Common myeloid progenitor, CD34-positive (primary cell): ENCODE data around the gene LECT2.

ENCODE experiments used
- CTCF ChIA-PET: fragments of 350-600 bp; sonication (Branson Sonifier 250); formaldehyde crosslinking; loops from one replicate; lab custom pipeline; 2021; ENCODE audit warnings: antibody characterized with exemption; lab: Charles Lee
- POLR2A ChIA-PET: fragments of 350-600 bp; sonication (Branson Sonifier 250); formaldehyde crosslinking; loops from one replicate; lab custom pipeline; 2021; ENCODE audit warnings: antibody characterized with exemption; lab: Charles Lee
- DNase-seq, 3 donors: peaks; one replicate each; pipeline versions ENCODE4 v3.0.0 to v3.0.0-alpha.2; 2013
- H3K27ac ChIP-seq, 2 experiments: 1 replicate in 1 of 2; 2 replicates in 1 of 2; pipeline ENCODE4 v1.7.0; 2013; ENCODE audit warnings: inconsistent platforms in 2 of 2, low read length in 2 of 2, mild to moderate bottlenecking in 2 of 2, low read depth in 1 of 2, moderate library complexity in 1 of 2; ENCODE audit not compliant: severe bottlenecking in 2 of 2, insufficient read depth in 1 of 2, poor library complexity in 1 of 2
- H3K27me3 ChIP-seq, 5 experiments: replicated peaks in 2 of 5; 1 replicate in 3 of 5; 2 replicates in 2 of 5; pipeline versions ENCODE4 v1.6.1 to v1.7.0; 2013; ENCODE audit warnings: low read length in 4 of 5, mild to moderate bottlenecking in 2 of 5, moderate library complexity in 2 of 5, inconsistent platforms in 1 of 5; ENCODE audit not compliant: insufficient read depth in 5 of 5, control insufficient read depth in 4 of 5
- H3K36me3 ChIP-seq, 4 experiments: 1 replicate in 2 of 4; 2 replicates in 2 of 4; pipeline versions ENCODE4 v1.6.1 to v1.7.0; 2013; ENCODE audit warnings: low read length in 3 of 4, control low read depth in 1 of 4, mild to moderate bottlenecking in 1 of 4; ENCODE audit not compliant: control insufficient read depth in 4 of 4, insufficient read depth in 4 of 4
- H3K4me1 ChIP-seq, 4 experiments: 1 replicate in 3 of 4; 2 replicates in 1 of 4; pipeline versions ENCODE4 v1.6.1 to v1.7.1; 2013; ENCODE audit warnings: low read length in 3 of 4, mild to moderate bottlenecking in 3 of 4, control low read depth in 1 of 4, inconsistent platforms in 1 of 4, moderate library complexity in 1 of 4; ENCODE audit not compliant: control insufficient read depth in 4 of 4, insufficient read depth in 4 of 4; ENCODE audit errors: control extremely low read depth in 1 of 4
- H3K4me3 ChIP-seq, 7 experiments: 1 replicate in 4 of 7; 2 replicates in 3 of 7; pipeline versions ENCODE4 v1.5.1 to v1.7.0; 2013; ENCODE audit warnings: mild to moderate bottlenecking in 7 of 7, low read length in 6 of 7, moderate library complexity in 6 of 7, inconsistent platforms in 2 of 7, low read depth in 2 of 7, control low read depth in 1 of 7; ENCODE audit not compliant: insufficient read depth in 4 of 7, control insufficient read depth in 1 of 7; ENCODE audit errors: extremely low read depth in 1 of 7
- H3K9me3 ChIP-seq, 5 experiments: 1 replicate in 4 of 5; 2 replicates in 1 of 5; pipeline versions ENCODE4 v1.6.1 to v1.7.1; 2013; ENCODE audit warnings: low read length in 4 of 5, mild to moderate bottlenecking in 2 of 5, inconsistent platforms in 1 of 5, low read depth in 1 of 5, moderate library complexity in 1 of 5; ENCODE audit not compliant: control insufficient read depth in 4 of 5, insufficient read depth in 2 of 5; ENCODE audit errors: control extremely low read depth in 1 of 5
- WGBS: methylation state at CpG from one replicate; pipeline ENCODE4 v1.1.5; 2013; ENCODE audit not compliant: insufficient coverage; 5-methylcytosine and 5-hydroxymethylcytosine counted together

Gene LECT2

DNA sequence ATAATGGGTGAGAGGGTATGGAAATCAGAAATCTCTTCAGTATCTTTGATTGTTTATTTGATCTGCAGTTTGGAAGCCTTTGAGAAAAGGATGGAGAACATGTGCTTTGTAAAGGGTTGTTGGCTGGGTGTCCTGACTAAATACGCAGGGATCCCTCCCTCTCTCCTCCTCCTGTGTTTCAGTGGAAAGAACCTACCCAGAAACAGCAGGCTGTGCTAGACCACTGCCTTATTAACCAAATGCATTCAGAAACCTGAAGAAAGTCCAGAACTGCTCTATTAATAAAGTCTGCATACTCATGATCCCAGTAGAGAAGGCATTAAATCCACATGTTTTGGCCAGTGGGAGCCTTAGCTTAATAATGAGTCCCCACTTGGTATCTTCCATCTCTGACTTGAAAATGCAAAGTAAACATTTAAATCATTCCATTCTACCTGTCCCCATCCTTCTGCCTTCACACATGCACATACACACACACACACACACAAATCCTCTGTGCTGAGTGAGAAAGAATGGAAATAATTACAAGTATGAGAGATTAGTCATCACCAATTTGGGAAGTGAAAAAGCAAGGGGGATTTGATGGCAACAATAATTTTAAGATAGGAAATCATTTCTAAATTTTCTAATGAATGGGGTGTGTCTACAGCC lies 10.0 kb upstream of the LECT2 start:
- CTCF ChIA-PET = interaction anchor here (1.6 kb wide), 1 partner anchor 12 kb away, joined by 3 read pairs; no protein-coding TSS in a partner anchor
- Histone ChIP-seq H3K27ac (no peak overlapping the region), H3K4me1 (no peaks in the 10 kb centered on the region), H3K27me3 (peaks cover 0 to 4% (median 0%) of the 10 kb centered on the region in 5 experiments), H3K36me3 (no peaks in the 10 kb centered on the region), H3K9me3 (peaks cover 0 to 2% (median 0%) of the 10 kb centered on the region in 5 experiments), H3K4me3 (no peak overlapping the region)
- POLR2A ChIA-PET = no interaction called here
- WGBS = no CpG with 5 or more reads among the region's 1 CpG
- no peak for DNase-seq

DNA sequence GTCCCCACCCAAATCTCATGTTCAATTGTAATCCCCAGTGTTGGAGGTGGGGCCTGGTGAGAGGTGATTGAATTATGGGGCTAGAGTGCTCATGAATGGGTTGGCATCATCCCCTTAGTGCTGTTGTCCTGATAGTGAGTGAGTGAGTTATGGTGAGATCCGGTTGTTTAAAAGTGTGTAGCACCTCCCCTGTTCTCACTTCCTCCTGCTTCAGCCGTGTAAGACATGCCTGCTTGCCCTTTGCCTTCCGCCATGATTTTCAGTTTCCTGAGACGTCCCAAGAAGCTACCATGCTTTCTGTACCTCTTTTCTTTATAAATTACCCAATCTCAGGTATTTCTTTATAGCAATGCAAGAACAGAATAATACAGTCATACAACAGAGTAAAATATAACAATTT lies 742 bp upstream of the LECT2 start:
- ChIA-PET CTCF (interaction anchor here (0.8 to 1.1 kb wide), 2 partner anchors 67 to 256 kb away, joined by 3 read pairs; no protein-coding TSS in a partner anchor), POLR2A (no interaction called here)
- 84% methylated on average over 2 of the region's 4 CpGs for WGBS
- Histone ChIP-seq H3K4me1 (peaks cover 0 to 2% (median 2%) of the 10 kb centered on the region in 4 experiments), H3K4me3 (no peak overlapping the region), H3K9me3 (no peaks in the 10 kb centered on the region), H3K27ac (no peak overlapping the region), H3K27me3 (peaks cover 0 to 13% (median 8%) of the 10 kb centered on the region in 5 experiments), H3K36me3 (no peaks in the 10 kb centered on the region)
- no peak for DNase-seq

DNA sequence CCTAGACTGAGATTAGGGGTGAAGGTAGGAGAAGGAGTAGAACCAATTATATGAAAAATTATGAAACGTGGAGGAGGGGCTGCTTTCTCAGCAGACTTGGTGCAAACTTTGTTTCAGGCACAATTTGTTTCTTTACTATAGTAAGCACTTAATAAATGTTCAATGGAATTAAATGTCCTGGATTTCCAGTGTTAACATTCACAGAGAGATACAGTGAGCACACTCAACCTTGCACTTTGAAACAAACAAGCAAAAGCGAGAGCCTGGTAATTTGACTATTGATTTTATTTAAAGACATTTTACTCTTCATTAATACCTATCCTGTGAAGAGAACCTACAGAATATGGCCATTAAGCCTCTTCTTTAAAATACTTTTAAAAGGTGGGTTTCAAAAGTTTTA lies 933 bp downstream of the LECT2 start:
- H3K4me1 ChIP-seq = peaks cover 2 to 3% (median 3%) of the 10 kb centered on the region in 4 experiments
- POLR2A ChIA-PET = no interaction called here
- CTCF ChIA-PET = interaction anchor here (0.9 to 1.2 kb wide), 2 partner anchors 8 to 221 kb away, joined by 3 read pairs; no protein-coding TSS in a partner anchor
- no peaks in the 10 kb centered on the region for H3K36me3 ChIP-seq
- H3K27ac ChIP-seq = no peak overlapping the region
- no peak for DNase-seq
- no peak overlapping the region for H3K4me3 ChIP-seq
- H3K9me3 ChIP-seq = no peaks in the 10 kb centered on the region
- no CpG with 5 or more reads among the region's 2 CpGs for WGBS
- H3K27me3 ChIP-seq = peaks cover 0 to 16% (median 8%) of the 10 kb centered on the region in 5 experiments

- H3K27me3 ChIP-seq = peaks cover 0 to 16% (median 7%) of the 10 kb centered on the region in 5 experiments
- no peak overlapping the region for H3K27ac ChIP-seq
- no peak for DNase-seq
- no peaks in the 10 kb centered on the region for H3K9me3 ChIP-seq
- peaks cover 2 to 3% (median 3%) of the 10 kb centered on the region in 4 experiments for H3K4me1 ChIP-seq
- WGBS = 94% methylated on average over 2 of the region's 4 CpGs
- ChIA-PET POLR2A (no interaction called here), CTCF (interaction anchor here (1.2 kb wide), 1 partner anchor 12 kb away, joined by 3 read pairs; no protein-coding TSS in a partner anchor)
- H3K36me3 ChIP-seq = no peaks in the 10 kb centered on the region
- H3K4me3 ChIP-seq = no peak overlapping the region
These were observed 2.1 kb downstream of the LECT2 start for GRCh38 chr5:135952683-135953082.

- DNase-seq = no peak
- 93% methylated on average over 4 of the region's 6 CpGs for WGBS
- ChIA-PET CTCF (interaction anchor here (0.7 to 1.4 kb wide), 6 partner anchors 8 to 222 kb away, joined by 3 to 4 read pairs (median 3); no protein-coding TSS in a partner anchor), POLR2A (no interaction called here)
- Histone ChIP-seq H3K27ac (no peak overlapping the region), H3K36me3 (no peaks in the 10 kb centered on the region), H3K4me1 (peaks cover 2 to 3% (median 3%) of the 10 kb centered on the region in 4 experiments), H3K9me3 (no peaks in the 10 kb centered on the region), H3K4me3 (no peak overlapping the region), H3K27me3 (peaks cover 0 to 16% (median 7%) of the 10 kb centered on the region in 5 experiments)
These were observed 3.0 kb downstream of the LECT2 start for GRCh38 chr5:135951807-135952206.

- Histone ChIP-seq H3K27ac (no peak overlapping the region), H3K36me3 (no peaks in the 10 kb centered on the region), H3K27me3 (peaks cover 0 to 16% (median 7%) of the 10 kb centered on the region in 5 experiments), H3K4me1 (peaks cover 2 to 3% (median 3%) of the 10 kb centered on the region in 4 experiments), H3K9me3 (no peaks in the 10 kb centered on the region), H3K4me3 (no peak overlapping the region)
- DNase-seq = no peak
- CTCF ChIA-PET = interaction anchor here (0.7 to 1.4 kb wide), 7 partner anchors 9 to 222 kb away, joined by 3 to 4 read pairs (median 3); no protein-coding TSS in a partner anchor
- POLR2A ChIA-PET = no interaction called here
- 79% methylated on average over 3 of the region's 4 CpGs for WGBS
These were observed 3.5 kb downstream of the LECT2 start for GRCh38 chr5:135951257-135951656.

- WGBS = 0% methylated on average over 1 of the region's 3 CpGs
- H3K9me3 ChIP-seq = no peaks in the 10 kb centered on the region
- peak; percentile 9 to 18 (median 11) for DNase-seq
- H3K36me3 ChIP-seq = no peaks in the 10 kb centered on the region
- POLR2A ChIA-PET = interaction anchor here (0.6 kb wide), 1 partner anchor 1960 kb away, joined by 3 read pairs; no protein-coding TSS in a partner anchor
- peaks cover 0 to 16% (median 7%) of the 10 kb centered on the region in 5 experiments for H3K27me3 ChIP-seq
- CTCF ChIA-PET = interaction anchor here (1.0 to 1.4 kb wide), 7 partner anchors 9 to 223 kb away, joined by 3 to 4 read pairs (median 3); no protein-coding TSS in a partner anchor
- no peak overlapping the region for H3K4me3 ChIP-seq
- no peak overlapping the region for H3K27ac ChIP-seq
- H3K4me1 ChIP-seq = peaks cover 2 to 3% (median 3%) of the 10 kb centered on the region in 4 experiments
These were observed 4.2 kb downstream of the LECT2 start for GRCh38 chr5:135950611-135951010.
